Stomach (tissue), 9 donors: ENCODE results near the gene RELN. TPM values are rescaled to one million over a fixed set of nuclear protein-coding genes. Genes with fewer than 3 reads are reported as not detected.

Source experiments
- DNase-seq, 2 donors: peaks; one replicate each; pipeline versions ENCODE4 v3.0.0 to v3.0.0-alpha.2; 2013 to 2019
- H3K27ac ChIP-seq, 5 donors: fragments of 200-600 bp in 4 of 5; sonication (generic) in 4 of 5; one replicate each; pipeline ENCODE4 v1.5.1; 2013 to 2019; ENCODE audit warnings: mild to moderate bottlenecking in 1 of 5, moderate library complexity in 1 of 5
- H3K27me3 ChIP-seq, 3 donors: fragments of 200-600 bp; sonication (generic); one replicate each; pipeline ENCODE4 v1.5.1; 2017 to 2019; ENCODE audit warnings: mixed run types in 1 of 3
- H3K36me3 ChIP-seq, 4 donors: fragments of 200-600 bp; sonication (generic); 1 replicate in 3 of 4; 2 replicates in 1 of 4; pipeline ENCODE4 v1.5.1; 2016 to 2019
- H3K4me1 ChIP-seq, 4 donors: fragments of 200-600 bp; sonication (generic); one replicate each; pipeline ENCODE4 v1.5.1; 2016 to 2019
- H3K4me3 ChIP-seq, 4 donors: fragments of 200-600 bp; sonication (generic) in 3 of 4; one replicate each; pipeline ENCODE4 v1.5.1; 2016 to 2019; ENCODE audit warnings: mild to moderate bottlenecking in 1 of 4
- H3K9me3 ChIP-seq, 4 donors: fragments of 200-600 bp; sonication (generic); one replicate each; pipeline ENCODE4 v1.5.1; 2016 to 2019
- EP300 ChIP-seq: sonication (generic); formaldehyde crosslinking; IDR thresholded peaks from one replicate; pipeline ENCODE4 v1.6.1; 2017; ENCODE audit warnings: antibody characterized with exemption
- POLR2A ChIP-seq, 4 donors: fragments of 450-650 bp; IDR thresholded peaks; one replicate each; pipeline ENCODE4 v1.6.1; 2016; ENCODE audit warnings: antibody characterized with exemption in 4 of 4, control low read depth in 2 of 4, mild to moderate bottlenecking in 1 of 4, moderate library complexity in 1 of 4
- POLR2AphosphoS5 ChIP-seq, 3 donors: sonication (generic); formaldehyde crosslinking; IDR thresholded peaks; one replicate each; pipeline ENCODE4 v1.6.1; 2016; ENCODE audit warnings: antibody characterized with exemption in 3 of 3
- WGBS, 5 donors: extraction: QIAGEN DNeasy Blood & Tissue Kit in 3 of 5; methylation state at CpG; one replicate each; pipeline versions ENCODE4 v1.1.5 to v1.1.7; 2013 to 2018; 5-methylcytosine and 5-hydroxymethylcytosine counted together
- intact Hi-C: fragments of 100-400 bp; cut with DNase I; formaldehyde crosslinking; loops from one replicate; pipeline ENCODE4 v1.15.1; 2023; ENCODE audit warnings: low total_unique reads
- polyA plus RNA-seq, 3 donors: library from polyadenylated mRNA; stranded (reverse); fragments of 200-250 nt; gene quantifications; one replicate each; pipeline ENCODE4 v1.2.3, GENCODE V29; 2013
- total RNA-seq, 5 donors: library from RNA; depleted of rRNA; stranded (reverse); fragments of >200 nt; gene quantifications; one replicate each; pipeline versions ENCODE4 v1.1.0 to v1.2.3, GENCODE V29; 2014 to 2016
- TF ChIP-seq, protein P1 (sequence below), 7 experiments: fragments of 450-650 bp in 4 of 7; fragments of 200-600 bp in 3 of 7; sonication (generic) in 3 of 7; IDR thresholded peaks; one replicate each; pipeline ENCODE4 v1.5.1; 2016 to 2019; ENCODE audit warnings: antibody characterized with exemption in 7 of 7, control low read depth in 2 of 7, mild to moderate bottlenecking in 1 of 7
- donor health status: healthy with polysubstance abuse.
- donor health status: Bipolar disorder and iron deficiency.
- donor health status: healthy.

The RELN gene
- total and polyA plus RNA-seq, 8 donors, result 0.19 to 14.3 (median 2.2) TPM

DNA sequence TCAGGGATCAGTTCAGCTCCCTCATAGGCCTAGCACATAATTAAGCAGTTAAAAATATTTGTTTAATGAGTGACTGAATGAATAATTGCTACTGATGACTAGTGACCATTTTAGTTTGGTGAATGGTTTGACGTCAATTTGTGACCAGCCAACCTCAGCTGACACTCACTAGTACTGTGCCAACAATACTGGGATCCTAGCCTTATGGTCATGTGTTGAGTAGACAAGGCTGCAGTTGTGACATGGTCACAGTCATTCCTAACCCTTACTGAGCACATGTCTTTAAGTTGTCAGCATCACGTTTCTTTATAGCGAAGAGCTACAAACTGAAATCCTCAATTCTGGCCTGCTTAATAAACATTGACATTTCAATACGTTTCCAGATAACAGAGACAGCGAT, 456.5 kb downstream of the RELN start:
- Histone ChIP-seq H3K27me3 (peaks cover 0 to 8% (median 0%) of the 10 kb centered on the region in 3 donors), H3K9me3 (no peaks in the 10 kb centered on the region), H3K4me3 (no peak overlapping the region), H3K36me3 (no peaks in the 10 kb centered on the region), H3K4me1 (no peaks in the 10 kb centered on the region), H3K27ac (no peak overlapping the region)
- 64 to 76% (median 65%) methylated on average over 5 of the region's 5 CpGs for WGBS, 5 donors
- intact Hi-C loops, result no loop called here
- TF ChIP-seq POLR2AphosphoS5 (IDR thresholded peaks at IDR 0.05), result no peak
- TF ChIP-seq, protein P1, sequence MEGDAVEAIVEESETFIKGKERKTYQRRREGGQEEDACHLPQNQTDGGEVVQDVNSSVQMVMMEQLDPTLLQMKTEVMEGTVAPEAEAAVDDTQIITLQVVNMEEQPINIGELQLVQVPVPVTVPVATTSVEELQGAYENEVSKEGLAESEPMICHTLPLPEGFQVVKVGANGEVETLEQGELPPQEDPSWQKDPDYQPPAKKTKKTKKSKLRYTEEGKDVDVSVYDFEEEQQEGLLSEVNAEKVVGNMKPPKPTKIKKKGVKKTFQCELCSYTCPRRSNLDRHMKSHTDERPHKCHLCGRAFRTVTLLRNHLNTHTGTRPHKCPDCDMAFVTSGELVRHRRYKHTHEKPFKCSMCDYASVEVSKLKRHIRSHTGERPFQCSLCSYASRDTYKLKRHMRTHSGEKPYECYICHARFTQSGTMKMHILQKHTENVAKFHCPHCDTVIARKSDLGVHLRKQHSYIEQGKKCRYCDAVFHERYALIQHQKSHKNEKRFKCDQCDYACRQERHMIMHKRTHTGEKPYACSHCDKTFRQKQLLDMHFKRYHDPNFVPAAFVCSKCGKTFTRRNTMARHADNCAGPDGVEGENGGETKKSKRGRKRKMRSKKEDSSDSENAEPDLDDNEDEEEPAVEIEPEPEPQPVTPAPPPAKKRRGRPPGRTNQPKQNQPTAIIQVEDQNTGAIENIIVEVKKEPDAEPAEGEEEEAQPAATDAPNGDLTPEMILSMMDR (IDR thresholded peaks at IDR 0.05), result no peak
- no peak for DNase-seq

DNA sequence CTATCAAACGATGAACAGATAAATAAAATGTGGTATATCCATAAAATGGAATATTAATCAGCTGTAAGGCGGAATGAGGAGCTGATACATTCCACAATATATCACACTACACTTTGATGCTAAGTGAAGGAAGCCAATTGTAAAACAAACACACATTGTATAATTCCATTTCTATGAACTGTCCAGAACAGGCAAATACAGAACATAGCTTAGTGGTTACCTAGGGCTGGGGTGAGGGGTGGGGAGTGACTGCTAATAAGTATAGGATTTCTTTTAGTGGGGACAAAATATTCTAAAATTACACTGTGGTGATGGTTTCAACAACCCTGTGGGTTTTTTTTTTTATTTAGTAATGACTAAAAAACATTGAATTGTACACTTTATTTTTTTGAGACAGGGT, 461.3 kb downstream of the RELN start:
- Histone ChIP-seq H3K4me3 (no peak overlapping the region), H3K4me1 (peaks cover 0 to 4% (median 0%) of the 10 kb centered on the region in 4 donors), H3K36me3 (no peaks in the 10 kb centered on the region), H3K27me3 (no peaks in the 10 kb centered on the region), H3K9me3 (no peaks in the 10 kb centered on the region), H3K27ac (no peak overlapping the region)
- WGBS, 5 donors, result 76 to 91% (median 83%) methylated on average over 2 of the region's 2 CpGs
- no peak for TF ChIP-seq EP300
- TF ChIP-seq, protein P1 (IDR thresholded peaks at IDR 0.05), result no peak
- TF ChIP-seq POLR2A (IDR thresholded peaks at IDR 0.05), result no peak
- TF ChIP-seq POLR2AphosphoS5 (IDR thresholded peaks at IDR 0.05), result no peak
- no peak for DNase-seq
- intact Hi-C loops, result no loop called here

DNA sequence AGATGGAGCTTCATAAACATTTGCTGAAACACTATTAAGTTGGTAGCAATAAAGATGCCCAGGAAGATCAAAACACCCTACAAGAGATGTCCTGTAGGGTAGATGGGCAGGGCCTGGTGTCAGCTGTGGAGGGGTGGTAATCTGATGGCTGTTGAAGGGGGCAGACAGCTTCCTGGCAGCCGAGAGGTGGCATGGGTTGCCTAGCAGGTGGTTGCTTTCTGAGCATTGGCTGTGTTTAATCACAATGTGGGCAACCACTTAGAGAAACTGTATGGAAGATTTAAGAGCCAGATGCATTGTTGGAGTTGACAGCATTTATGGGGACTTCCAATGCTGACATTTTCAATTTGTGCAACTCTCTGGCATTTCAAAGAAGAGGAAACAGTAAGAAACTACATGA, 463.5 kb downstream of the RELN start:
- intact Hi-C loops, result no loop called here
- Histone ChIP-seq H3K27ac (no peak overlapping the region), H3K27me3 (no peaks in the 10 kb centered on the region), H3K4me1 (peaks cover 0 to 4% (median 0%) of the 10 kb centered on the region in 4 donors), H3K4me3 (no peak overlapping the region), H3K36me3 (no peaks in the 10 kb centered on the region), H3K9me3 (no peaks in the 10 kb centered on the region)
- TF ChIP-seq POLR2AphosphoS5 (IDR thresholded peaks at IDR 0.05) (no peak), EP300 (no peak), POLR2A (IDR thresholded peaks at IDR 0.05) (no peak)
- TF ChIP-seq, protein P1 (IDR thresholded peaks at IDR 0.05), result no peak
- WGBS, 5 donors, result 42 to 62% (median 47%) methylated on average over 1 of the region's 1 CpG
- DNase-seq, result no peak

DNA sequence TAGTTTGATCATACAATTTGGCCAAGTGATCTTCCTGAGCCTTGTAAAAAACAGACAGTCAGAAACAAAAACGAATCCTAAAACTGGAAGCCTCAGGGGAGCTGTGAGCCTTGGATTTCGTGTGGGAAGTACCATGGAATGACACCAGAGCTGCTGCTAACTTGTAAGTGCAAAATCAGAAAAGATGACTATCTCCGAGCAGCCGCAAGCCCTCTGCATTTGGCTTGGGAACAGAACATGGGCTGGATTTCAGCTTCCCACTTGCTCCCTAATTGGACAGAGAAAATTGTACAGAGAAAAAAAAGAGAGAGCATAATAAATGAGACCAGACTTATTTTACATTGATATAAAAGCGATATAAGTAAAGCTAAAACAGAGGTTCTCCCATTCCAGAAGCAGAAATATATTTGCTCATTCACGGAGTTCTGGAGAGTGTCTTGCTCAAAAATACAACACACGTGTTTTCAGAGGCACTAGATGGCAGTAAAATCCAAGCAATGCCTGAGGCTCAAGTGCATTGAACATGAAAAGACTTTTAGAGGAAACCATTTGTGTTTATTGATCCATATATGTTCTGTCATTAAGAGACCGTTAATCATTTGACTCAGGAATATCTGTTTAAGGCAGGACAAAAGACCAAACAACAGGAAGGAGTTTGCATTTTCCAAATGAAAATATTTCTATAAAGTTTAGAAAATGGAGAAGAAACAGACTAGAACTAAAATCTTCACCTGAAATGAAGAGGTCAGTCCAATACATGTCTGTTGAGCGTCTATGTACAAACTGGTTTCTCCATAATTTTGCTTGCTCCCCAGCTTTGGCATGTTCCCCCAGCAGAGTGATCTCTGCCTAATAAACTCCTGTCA, 465.2 kb downstream of the RELN start:
- intact Hi-C loops, result no loop called here
- TF ChIP-seq, protein P1 (IDR thresholded peaks at IDR 0.05), result peak in 2 of 7 experiments; percentile 8 to 29
- TF ChIP-seq EP300, result no peak
- no peak for TF ChIP-seq POLR2A (IDR thresholded peaks at IDR 0.05)
- 25 to 36% (median 28%) methylated on average over 9 of the region's 9 CpGs for WGBS, 5 donors
- H3K4me3 ChIP-seq, result no peak overlapping the region
- no peaks in the 10 kb centered on the region for H3K27me3 ChIP-seq
- H3K9me3 ChIP-seq, result no peaks in the 10 kb centered on the region
- DNase-seq, result peak in 1 of 2 donors; percentile 77
- peaks cover 0 to 4% (median 0%) of the 10 kb centered on the region in 4 donors for H3K4me1 ChIP-seq
- no peak overlapping the region for H3K27ac ChIP-seq
- no peaks in the 10 kb centered on the region for H3K36me3 ChIP-seq
